GM23338 (cell line): Measurements from ENCODE around the gene CLCN4. TPM values are rescaled to one million over a fixed set of nuclear protein-coding genes. Genes with fewer than 3 reads are reported as not detected.

Experiments
- ATAC-seq: fragments of 200-7000 bp; cut with Tn5 transposase; 3 replicates; pipeline ENCODE4 v1.9.1; 2020
- DNase-seq: peaks from one replicate; pipeline ENCODE4 v3.0.0-alpha.2; 2015; ENCODE audit warnings: low spot score
- H2AFZ ChIP-seq: fragments of 200-600 bp; sonication (generic); 2 replicates; pipeline ENCODE4 v1.8.0; 2016; ENCODE audit warnings: antibody characterized with exemption, mild to moderate bottlenecking, moderate library complexity
- H3F3A ChIP-seq: fragments of 200-600 bp; sonication (generic); replicated peaks from 2 replicates; pipeline ENCODE4 v1.8.0; 2017; ENCODE audit warnings: antibody characterized with exemption, mixed run types, low read depth
- H3K27ac ChIP-seq: fragments of 200-600 bp; sonication (generic); 2 replicates; pipeline ENCODE4 v1.6.1; 2016; ENCODE audit warnings: low read depth
- H3K27me3 ChIP-seq: fragments of 200-600 bp; sonication (generic); 2 replicates; pipeline ENCODE4 v1.8.0; 2016; ENCODE audit warnings: mild to moderate bottlenecking, mixed run types, moderate library complexity; ENCODE audit not compliant: insufficient read depth
- H3K36me3 ChIP-seq: fragments of 200-600 bp; sonication (generic); 2 replicates; pipeline ENCODE4 v1.8.0; 2016; ENCODE audit warnings: mild to moderate bottlenecking; ENCODE audit not compliant: insufficient read depth
- H3K4me1 ChIP-seq: fragments of 200-600 bp; sonication (generic); 2 replicates; pipeline ENCODE4 v1.8.0; 2016; ENCODE audit warnings: mild to moderate bottlenecking, moderate library complexity; ENCODE audit not compliant: insufficient read depth
- H3K4me2 ChIP-seq: fragments of 200-600 bp; sonication (generic); 2 replicates; pipeline ENCODE4 v1.7.1; 2017; ENCODE audit warnings: mixed run types
- H3K4me3 ChIP-seq: fragments of 200-600 bp; sonication (generic); 2 replicates; pipeline ENCODE4 v1.6.1; 2016; ENCODE audit warnings: mixed run types
- H3K79me2 ChIP-seq: fragments of 200-600 bp; sonication (generic); replicated peaks from 2 replicates; pipeline ENCODE4 v1.8.0; 2017; ENCODE audit warnings: mild to moderate bottlenecking; ENCODE audit not compliant: insufficient read depth
- H3K9me2 ChIP-seq: fragments of 200-600 bp; sonication (generic); 2 replicates; pipeline ENCODE4 v1.8.0; 2017; ENCODE audit not compliant: insufficient read depth
- H4K20me1 ChIP-seq: fragments of 200-600 bp; sonication (generic); replicated peaks from 2 replicates; pipeline ENCODE4 v1.8.0; 2017; ENCODE audit warnings: mild to moderate bottlenecking; ENCODE audit not compliant: insufficient read depth
- H3K27ac Mint-ChIP-seq: 2 replicates; pipeline ENCODE4 v1.8.0; 2020; ENCODE audit warnings: inconsistent platforms, mild to moderate bottlenecking, moderate library complexity, mixed read lengths
- H3K27me3 Mint-ChIP-seq: 3 replicates; pipeline ENCODE4 v1.8.0; 2022; ENCODE audit warnings: low read depth, mild to moderate bottlenecking, moderate library complexity, mixed read lengths, inconsistent platforms; ENCODE audit not compliant: insufficient read depth, poor library complexity
- H3K36me3 Mint-ChIP-seq: 3 replicates; pipeline ENCODE4 v1.8.0; 2021; ENCODE audit warnings: low read depth, mild to moderate bottlenecking, inconsistent platforms, moderate library complexity, mixed read lengths
- H3K4me1 Mint-ChIP-seq: 3 replicates; pipeline ENCODE4 v1.8.0; 2020; ENCODE audit warnings: mild to moderate bottlenecking, inconsistent platforms, mixed read lengths
- H3K4me3 Mint-ChIP-seq: 3 replicates; pipeline ENCODE4 v1.8.0; 2021; ENCODE audit warnings: moderate library complexity, mild to moderate bottlenecking, inconsistent platforms, mixed read lengths
- H3K9me3 Mint-ChIP-seq: 3 replicates; pipeline ENCODE4 v1.8.0; 2020; ENCODE audit warnings: moderate library complexity, mild to moderate bottlenecking, inconsistent platforms, mixed read lengths
- CREB1 ChIP-seq: fragments of 250-450 bp; sonication (Bioruptor Pico); IDR thresholded peaks from 2 replicates; pipeline ENCODE4 v1.5.0; 2020; ENCODE audit warnings: low read depth, mild to moderate bottlenecking, moderate library complexity
- CTCF ChIP-seq, 2 experiments: fragments of 200-600 bp in 1 of 2; sonication (generic) in 1 of 2; conservative IDR thresholded peaks; 2 replicates each; pipeline versions ENCODE4 v1.5.1 to v1.6.1; 2016 to 2017; ENCODE audit warnings: antibody characterized with exemption in 2 of 2, low read depth in 2 of 2, mild to moderate bottlenecking in 2 of 2, moderate library complexity in 1 of 2
- JUNB ChIP-seq: IDR thresholded peaks from one replicate; pipeline ENCODE4 v1.6.1; 2016; ENCODE audit warnings: antibody characterized with exemption; ENCODE audit not compliant: unreplicated experiment
- NANOG ChIP-seq: IDR thresholded peaks from 2 replicates; pipeline ENCODE4 v1.6.1; 2016; ENCODE audit warnings: antibody characterized with exemption, borderline replicate concordance
- REST ChIP-seq: IDR thresholded peaks from one replicate; pipeline ENCODE4 v1.6.1; 2018; ENCODE audit warnings: antibody characterized with exemption; ENCODE audit not compliant: unreplicated experiment
- ZNF331 ChIP-seq: fragments of 250-450 bp; sonication (Bioruptor Pico); IDR thresholded peaks from 2 replicates; pipeline ENCODE4 v1.5.0; 2020; ENCODE audit warnings: low read depth, mild to moderate bottlenecking, moderate library complexity
- polyA plus RNA-seq: library from polyadenylated mRNA; unstranded; fragments of >200 nt; fragmentation: Nextera tagmentation; extraction: Ambion mirVana; gene quantifications from 2 replicates; pipeline ENCODE4 v1.2.1, GENCODE V29; 2016
- total RNA-seq: library from RNA; depleted of rRNA; stranded (reverse); fragments of >200 nt; shearing (Covaris generic); gene quantifications from 2 replicates; pipeline ENCODE4 v1.2.3, GENCODE V29; 2014

CLCN4 gene
- total and polyA plus RNA-seq, 2 experiments from 2014 or later: 1.2 to 4.9 TPM

- H3F3A ChIP-seq: no peaks in the 10 kb centered on the region
- no peak overlapping the region for H3K27ac ChIP-seq
- H3K4me3 ChIP-seq: no peak overlapping the region
- H4K20me1 ChIP-seq: no peaks in the 10 kb centered on the region
- ATAC-seq (no peak), DNase-seq (peak; percentile 9)
- no peaks in the 10 kb centered on the region for H3K27me3 ChIP-seq
- no peaks in the 10 kb centered on the region for H3K36me3 ChIP-seq
- TF ChIP-seq REST: no peak
- Mint-ChIP-seq H3K36me3 (peaks cover 9% of the 10 kb centered on the region), H3K4me1 (no peaks in the 10 kb centered on the region), H3K27me3 (no peaks in the 10 kb centered on the region), H3K4me3 (no peak overlapping the region), H3K27ac (no peak overlapping the region), H3K9me3 (no peaks in the 10 kb centered on the region; the same call in 2 of the 3 replicates)
- H3K4me2 ChIP-seq: no peak overlapping the region
- no peak overlapping the region for H2AFZ ChIP-seq
- no peaks in the 10 kb centered on the region for H3K9me2 ChIP-seq
- no peaks in the 10 kb centered on the region for H3K4me1 ChIP-seq
- H3K79me2 ChIP-seq: no peaks in the 10 kb centered on the region
Observed at GRCh38 chrX:10197279-10198210, 40.8 kb downstream of the CLCN4 start.

- Mint-ChIP-seq H3K4me3 (no peak overlapping the region), H3K9me3 (no peaks in the 10 kb centered on the region; the same call in 2 of the 3 replicates)
- H3K4me3 ChIP-seq: no peak overlapping the region
Observed at GRCh38 chrX:10198254-10198653, 41.5 kb downstream of the CLCN4 start.

More at GRCh38 chrX:10198254-10198653, 41.5 kb downstream of the CLCN4 start:
- H3K36me3 Mint-ChIP-seq: peaks cover 6% of the 10 kb centered on the region
- H3K27me3 ChIP-seq: no peaks in the 10 kb centered on the region
- H4K20me1 ChIP-seq: no peaks in the 10 kb centered on the region
- no peak overlapping the region for H2AFZ ChIP-seq
- no peaks in the 10 kb centered on the region for H3K9me2 ChIP-seq
- no peak for DNase-seq
- H3K4me2 ChIP-seq: no peak overlapping the region
- H3K27ac ChIP-seq: no peak overlapping the region
- H3K27me3 Mint-ChIP-seq: no peaks in the 10 kb centered on the region
- H3K79me2 ChIP-seq: no peaks in the 10 kb centered on the region
- no peaks in the 10 kb centered on the region for H3K4me1 ChIP-seq
- no peak overlapping the region for H3K27ac Mint-ChIP-seq
- no peak for ATAC-seq
- no peaks in the 10 kb centered on the region for H3K4me1 Mint-ChIP-seq
- TF ChIP-seq CTCF (conservative IDR thresholded peaks at IDR 0.05; ENCODE audit: low read depth in 2 of 2): no peak
- TF ChIP-seq NANOG: no peak
- TF ChIP-seq CREB1 (CRISPR knock-in tag): no peak
- TF ChIP-seq ZNF331 (CRISPR knock-in tag): no peak
- no peak for TF ChIP-seq JUNB
- H3K36me3 ChIP-seq: no peaks in the 10 kb centered on the region
- H3F3A ChIP-seq: no peaks in the 10 kb centered on the region
